GM23338 (cell line): ENCODE results near the gene ZNF212. TPM values are rescaled to one million over a fixed set of nuclear protein-coding genes. Genes with fewer than 3 reads are reported as not detected.

ENCODE experiments used
- ATAC-seq: fragments of 200-7000 bp; cut with Tn5 transposase; 3 replicates; pipeline ENCODE4 v1.9.1; 2020
- DNase-seq: peaks from one replicate; pipeline ENCODE4 v3.0.0-alpha.2; 2015; ENCODE audit warnings: low spot score
- H2AFZ ChIP-seq: fragments of 200-600 bp; sonication (generic); 2 replicates; pipeline ENCODE4 v1.8.0; 2016; ENCODE audit warnings: antibody characterized with exemption, mild to moderate bottlenecking, moderate library complexity
- H3F3A ChIP-seq: fragments of 200-600 bp; sonication (generic); replicated peaks from 2 replicates; pipeline ENCODE4 v1.8.0; 2017; ENCODE audit warnings: antibody characterized with exemption, mixed run types, low read depth
- H3K27ac ChIP-seq: fragments of 200-600 bp; sonication (generic); 2 replicates; pipeline ENCODE4 v1.6.1; 2016; ENCODE audit warnings: low read depth
- H3K27me3 ChIP-seq: fragments of 200-600 bp; sonication (generic); 2 replicates; pipeline ENCODE4 v1.8.0; 2016; ENCODE audit warnings: mild to moderate bottlenecking, mixed run types, moderate library complexity; ENCODE audit not compliant: insufficient read depth
- H3K36me3 ChIP-seq: fragments of 200-600 bp; sonication (generic); 2 replicates; pipeline ENCODE4 v1.8.0; 2016; ENCODE audit warnings: mild to moderate bottlenecking; ENCODE audit not compliant: insufficient read depth
- H3K4me1 ChIP-seq: fragments of 200-600 bp; sonication (generic); 2 replicates; pipeline ENCODE4 v1.8.0; 2016; ENCODE audit warnings: mild to moderate bottlenecking, moderate library complexity; ENCODE audit not compliant: insufficient read depth
- H3K4me2 ChIP-seq: fragments of 200-600 bp; sonication (generic); 2 replicates; pipeline ENCODE4 v1.7.1; 2017; ENCODE audit warnings: mixed run types
- H3K4me3 ChIP-seq: fragments of 200-600 bp; sonication (generic); 2 replicates; pipeline ENCODE4 v1.6.1; 2016; ENCODE audit warnings: mixed run types
- H3K79me2 ChIP-seq: fragments of 200-600 bp; sonication (generic); replicated peaks from 2 replicates; pipeline ENCODE4 v1.8.0; 2017; ENCODE audit warnings: mild to moderate bottlenecking; ENCODE audit not compliant: insufficient read depth
- H3K9me2 ChIP-seq: fragments of 200-600 bp; sonication (generic); 2 replicates; pipeline ENCODE4 v1.8.0; 2017; ENCODE audit not compliant: insufficient read depth
- H4K20me1 ChIP-seq: fragments of 200-600 bp; sonication (generic); replicated peaks from 2 replicates; pipeline ENCODE4 v1.8.0; 2017; ENCODE audit warnings: mild to moderate bottlenecking; ENCODE audit not compliant: insufficient read depth
- H3K27ac Mint-ChIP-seq: 2 replicates; pipeline ENCODE4 v1.8.0; 2020; ENCODE audit warnings: inconsistent platforms, mild to moderate bottlenecking, moderate library complexity, mixed read lengths
- H3K27me3 Mint-ChIP-seq: 3 replicates; pipeline ENCODE4 v1.8.0; 2022; ENCODE audit warnings: low read depth, mild to moderate bottlenecking, moderate library complexity, mixed read lengths, inconsistent platforms; ENCODE audit not compliant: insufficient read depth, poor library complexity
- H3K36me3 Mint-ChIP-seq: 3 replicates; pipeline ENCODE4 v1.8.0; 2021; ENCODE audit warnings: low read depth, mild to moderate bottlenecking, inconsistent platforms, moderate library complexity, mixed read lengths
- H3K4me1 Mint-ChIP-seq: 3 replicates; pipeline ENCODE4 v1.8.0; 2020; ENCODE audit warnings: mild to moderate bottlenecking, inconsistent platforms, mixed read lengths
- H3K4me3 Mint-ChIP-seq: 3 replicates; pipeline ENCODE4 v1.8.0; 2021; ENCODE audit warnings: moderate library complexity, mild to moderate bottlenecking, inconsistent platforms, mixed read lengths
- H3K9me3 Mint-ChIP-seq: 3 replicates; pipeline ENCODE4 v1.8.0; 2020; ENCODE audit warnings: moderate library complexity, mild to moderate bottlenecking, inconsistent platforms, mixed read lengths
- CREB1 ChIP-seq: fragments of 250-450 bp; sonication (Bioruptor Pico); IDR thresholded peaks from 2 replicates; pipeline ENCODE4 v1.5.0; 2020; ENCODE audit warnings: low read depth, mild to moderate bottlenecking, moderate library complexity
- EZH2 ChIP-seq: fragments of 200-600 bp; sonication (generic); IDR thresholded peaks from one replicate; pipeline ENCODE4 v1.8.0; 2017; ENCODE audit warnings: antibody characterized with exemption, mild to moderate bottlenecking, low read depth; ENCODE audit not compliant: unreplicated experiment
- EZH2phosphoT487 ChIP-seq: fragments of 200-600 bp; sonication (generic); IDR thresholded peaks from one replicate; pipeline ENCODE4 v1.8.1; 2018; ENCODE audit warnings: antibody characterized with exemption; ENCODE audit not compliant: unreplicated experiment
- JUNB ChIP-seq: IDR thresholded peaks from one replicate; pipeline ENCODE4 v1.6.1; 2016; ENCODE audit warnings: antibody characterized with exemption; ENCODE audit not compliant: unreplicated experiment
- NANOG ChIP-seq: IDR thresholded peaks from 2 replicates; pipeline ENCODE4 v1.6.1; 2016; ENCODE audit warnings: antibody characterized with exemption, borderline replicate concordance
- POLR2AphosphoS5 ChIP-seq: IDR thresholded peaks from 2 replicates; pipeline ENCODE4 v1.6.1; 2016; ENCODE audit warnings: antibody characterized with exemption, low read depth
- STAT1 ChIP-seq: IDR thresholded peaks from one replicate; pipeline ENCODE4 v1.6.1; 2016; ENCODE audit warnings: antibody characterized with exemption; ENCODE audit not compliant: unreplicated experiment
- ZNF114 ChIP-seq: fragments of 250-450 bp; sonication (Bioruptor Pico); IDR thresholded peaks from 2 replicates; pipeline ENCODE4 v1.5.0; 2020; ENCODE audit warnings: mild to moderate bottlenecking, moderate library complexity
- ZNF331 ChIP-seq: fragments of 250-450 bp; sonication (Bioruptor Pico); IDR thresholded peaks from 2 replicates; pipeline ENCODE4 v1.5.0; 2020; ENCODE audit warnings: low read depth, mild to moderate bottlenecking, moderate library complexity
- polyA plus RNA-seq: library from polyadenylated mRNA; unstranded; fragments of >200 nt; fragmentation: Nextera tagmentation; extraction: Ambion mirVana; gene quantifications from 2 replicates; pipeline ENCODE4 v1.2.1, GENCODE V29; 2016
- total RNA-seq: library from RNA; depleted of rRNA; stranded (reverse); fragments of >200 nt; shearing (Covaris generic); gene quantifications from 2 replicates; pipeline ENCODE4 v1.2.3, GENCODE V29; 2014
- TF ChIP-seq, protein P1 (sequence below): IDR thresholded peaks from one replicate; pipeline ENCODE4 v1.6.1; 2018; ENCODE audit warnings: antibody characterized with exemption; ENCODE audit not compliant: unreplicated experiment
- TF ChIP-seq, protein P2 (sequence below): fragments of 250-450 bp; sonication (Bioruptor Pico); IDR thresholded peaks from 2 replicates; pipeline ENCODE4 v1.5.0; 2020; ENCODE audit warnings: mild to moderate bottlenecking, moderate library complexity

The ZNF212 gene
- total and polyA plus RNA-seq, 2 experiments from 2014 or later, result 10.8 to 18.9 TPM

DNA sequence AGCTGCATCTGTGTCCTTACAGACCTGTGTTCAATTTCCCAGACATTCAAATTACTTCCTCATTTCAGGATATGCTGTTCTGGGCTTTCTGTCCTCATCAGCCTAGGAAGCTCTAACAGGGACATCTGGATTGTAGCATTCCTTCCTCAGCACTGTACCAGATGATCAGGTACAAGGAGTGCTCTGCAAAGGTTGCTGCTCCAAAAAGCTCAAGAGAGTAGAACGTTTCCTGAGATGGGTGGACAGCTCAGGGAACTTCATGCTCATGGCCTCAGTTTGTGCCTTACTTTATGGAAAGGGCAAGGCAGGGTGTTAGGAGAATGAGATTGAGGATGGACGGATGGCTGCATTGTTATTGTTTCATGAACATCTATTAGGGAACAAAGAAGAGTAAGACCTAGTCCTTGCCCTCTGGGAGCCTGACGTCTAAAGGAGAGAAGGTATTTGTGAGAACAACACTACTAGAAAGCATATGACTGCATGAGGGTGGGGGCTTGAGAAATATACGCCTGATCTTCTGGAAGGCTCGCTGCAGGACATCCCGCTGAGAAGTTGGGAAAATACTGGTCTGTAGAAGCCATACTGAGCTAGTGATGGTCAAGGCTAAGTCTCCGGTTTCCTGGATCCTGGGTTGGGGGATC, 10.5 kb upstream of the ZNF212 start:
- Mint-ChIP-seq H3K36me3 (peaks cover 15% of the 10 kb centered on the region; the same call in 2 of the 3 replicates), H3K4me3 (no peak overlapping the region)

DNA sequence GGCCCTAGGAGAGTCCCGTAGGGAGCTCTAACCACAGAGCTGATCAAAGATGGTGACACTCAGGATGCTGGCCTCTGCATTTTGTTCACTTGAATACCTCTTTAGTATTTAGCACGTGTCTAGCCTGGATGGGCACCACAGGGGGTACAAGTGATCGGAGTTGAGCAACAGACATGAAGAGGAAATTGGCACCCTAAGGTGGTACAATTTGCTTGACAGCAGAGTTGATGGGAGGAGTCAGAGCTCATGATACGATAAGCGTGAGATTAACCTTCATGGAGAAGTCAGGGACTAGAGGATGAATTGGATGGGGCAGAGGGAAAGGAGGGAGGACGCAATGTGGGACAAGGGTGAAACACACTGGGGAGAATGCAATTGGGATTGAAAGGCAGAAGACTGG, 9.9 kb upstream of the ZNF212 start:
- Histone ChIP-seq H3K4me3 (no peak overlapping the region), H2AFZ (no peak overlapping the region), H4K20me1 (no peaks in the 10 kb centered on the region; the same call in 1 of the 2 replicates), H3K4me2 (no peak overlapping the region), H3K4me1 (no peaks in the 10 kb centered on the region), H3K9me2 (no peaks in the 10 kb centered on the region), H3K79me2 (no peaks in the 10 kb centered on the region), H3K27me3 (no peaks in the 10 kb centered on the region), H3K27ac (no peak overlapping the region), H3F3A (peaks cover 5% of the 10 kb centered on the region; the same call in 1 of the 2 replicates), H3K36me3 (no peaks in the 10 kb centered on the region)
- no peak overlapping the region for H3K27ac Mint-ChIP-seq
- H3K27me3 Mint-ChIP-seq, result peaks cover 16% of the 10 kb centered on the region
- ATAC-seq, result no peak; the same call in 2 of the 3 replicates
- no peak overlapping the region for H3K4me3 Mint-ChIP-seq
- H3K4me1 Mint-ChIP-seq, result peaks cover 3% of the 10 kb centered on the region; the same call in 1 of the 3 replicates
- TF ChIP-seq EZH2 (no peak), EZH2phosphoT487 (no peak), ZNF114 (CRISPR knock-in tag) (no peak), JUNB (no peak), NANOG (no peak), ZNF331 (CRISPR knock-in tag) (no peak), STAT1 (no peak)
- TF ChIP-seq, protein P1, sequence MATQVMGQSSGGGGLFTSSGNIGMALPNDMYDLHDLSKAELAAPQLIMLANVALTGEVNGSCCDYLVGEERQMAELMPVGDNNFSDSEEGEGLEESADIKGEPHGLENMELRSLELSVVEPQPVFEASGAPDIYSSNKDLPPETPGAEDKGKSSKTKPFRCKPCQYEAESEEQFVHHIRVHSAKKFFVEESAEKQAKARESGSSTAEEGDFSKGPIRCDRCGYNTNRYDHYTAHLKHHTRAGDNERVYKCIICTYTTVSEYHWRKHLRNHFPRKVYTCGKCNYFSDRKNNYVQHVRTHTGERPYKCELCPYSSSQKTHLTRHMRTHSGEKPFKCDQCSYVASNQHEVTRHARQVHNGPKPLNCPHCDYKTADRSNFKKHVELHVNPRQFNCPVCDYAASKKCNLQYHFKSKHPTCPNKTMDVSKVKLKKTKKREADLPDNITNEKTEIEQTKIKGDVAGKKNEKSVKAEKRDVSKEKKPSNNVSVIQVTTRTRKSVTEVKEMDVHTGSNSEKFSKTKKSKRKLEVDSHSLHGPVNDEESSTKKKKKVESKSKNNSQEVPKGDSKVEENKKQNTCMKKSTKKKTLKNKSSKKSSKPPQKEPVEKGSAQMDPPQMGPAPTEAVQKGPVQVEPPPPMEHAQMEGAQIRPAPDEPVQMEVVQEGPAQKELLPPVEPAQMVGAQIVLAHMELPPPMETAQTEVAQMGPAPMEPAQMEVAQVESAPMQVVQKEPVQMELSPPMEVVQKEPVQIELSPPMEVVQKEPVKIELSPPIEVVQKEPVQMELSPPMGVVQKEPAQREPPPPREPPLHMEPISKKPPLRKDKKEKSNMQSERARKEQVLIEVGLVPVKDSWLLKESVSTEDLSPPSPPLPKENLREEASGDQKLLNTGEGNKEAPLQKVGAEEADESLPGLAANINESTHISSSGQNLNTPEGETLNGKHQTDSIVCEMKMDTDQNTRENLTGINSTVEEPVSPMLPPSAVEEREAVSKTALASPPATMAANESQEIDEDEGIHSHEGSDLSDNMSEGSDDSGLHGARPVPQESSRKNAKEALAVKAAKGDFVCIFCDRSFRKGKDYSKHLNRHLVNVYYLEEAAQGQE, result no peak
- TF ChIP-seq, protein P2, sequence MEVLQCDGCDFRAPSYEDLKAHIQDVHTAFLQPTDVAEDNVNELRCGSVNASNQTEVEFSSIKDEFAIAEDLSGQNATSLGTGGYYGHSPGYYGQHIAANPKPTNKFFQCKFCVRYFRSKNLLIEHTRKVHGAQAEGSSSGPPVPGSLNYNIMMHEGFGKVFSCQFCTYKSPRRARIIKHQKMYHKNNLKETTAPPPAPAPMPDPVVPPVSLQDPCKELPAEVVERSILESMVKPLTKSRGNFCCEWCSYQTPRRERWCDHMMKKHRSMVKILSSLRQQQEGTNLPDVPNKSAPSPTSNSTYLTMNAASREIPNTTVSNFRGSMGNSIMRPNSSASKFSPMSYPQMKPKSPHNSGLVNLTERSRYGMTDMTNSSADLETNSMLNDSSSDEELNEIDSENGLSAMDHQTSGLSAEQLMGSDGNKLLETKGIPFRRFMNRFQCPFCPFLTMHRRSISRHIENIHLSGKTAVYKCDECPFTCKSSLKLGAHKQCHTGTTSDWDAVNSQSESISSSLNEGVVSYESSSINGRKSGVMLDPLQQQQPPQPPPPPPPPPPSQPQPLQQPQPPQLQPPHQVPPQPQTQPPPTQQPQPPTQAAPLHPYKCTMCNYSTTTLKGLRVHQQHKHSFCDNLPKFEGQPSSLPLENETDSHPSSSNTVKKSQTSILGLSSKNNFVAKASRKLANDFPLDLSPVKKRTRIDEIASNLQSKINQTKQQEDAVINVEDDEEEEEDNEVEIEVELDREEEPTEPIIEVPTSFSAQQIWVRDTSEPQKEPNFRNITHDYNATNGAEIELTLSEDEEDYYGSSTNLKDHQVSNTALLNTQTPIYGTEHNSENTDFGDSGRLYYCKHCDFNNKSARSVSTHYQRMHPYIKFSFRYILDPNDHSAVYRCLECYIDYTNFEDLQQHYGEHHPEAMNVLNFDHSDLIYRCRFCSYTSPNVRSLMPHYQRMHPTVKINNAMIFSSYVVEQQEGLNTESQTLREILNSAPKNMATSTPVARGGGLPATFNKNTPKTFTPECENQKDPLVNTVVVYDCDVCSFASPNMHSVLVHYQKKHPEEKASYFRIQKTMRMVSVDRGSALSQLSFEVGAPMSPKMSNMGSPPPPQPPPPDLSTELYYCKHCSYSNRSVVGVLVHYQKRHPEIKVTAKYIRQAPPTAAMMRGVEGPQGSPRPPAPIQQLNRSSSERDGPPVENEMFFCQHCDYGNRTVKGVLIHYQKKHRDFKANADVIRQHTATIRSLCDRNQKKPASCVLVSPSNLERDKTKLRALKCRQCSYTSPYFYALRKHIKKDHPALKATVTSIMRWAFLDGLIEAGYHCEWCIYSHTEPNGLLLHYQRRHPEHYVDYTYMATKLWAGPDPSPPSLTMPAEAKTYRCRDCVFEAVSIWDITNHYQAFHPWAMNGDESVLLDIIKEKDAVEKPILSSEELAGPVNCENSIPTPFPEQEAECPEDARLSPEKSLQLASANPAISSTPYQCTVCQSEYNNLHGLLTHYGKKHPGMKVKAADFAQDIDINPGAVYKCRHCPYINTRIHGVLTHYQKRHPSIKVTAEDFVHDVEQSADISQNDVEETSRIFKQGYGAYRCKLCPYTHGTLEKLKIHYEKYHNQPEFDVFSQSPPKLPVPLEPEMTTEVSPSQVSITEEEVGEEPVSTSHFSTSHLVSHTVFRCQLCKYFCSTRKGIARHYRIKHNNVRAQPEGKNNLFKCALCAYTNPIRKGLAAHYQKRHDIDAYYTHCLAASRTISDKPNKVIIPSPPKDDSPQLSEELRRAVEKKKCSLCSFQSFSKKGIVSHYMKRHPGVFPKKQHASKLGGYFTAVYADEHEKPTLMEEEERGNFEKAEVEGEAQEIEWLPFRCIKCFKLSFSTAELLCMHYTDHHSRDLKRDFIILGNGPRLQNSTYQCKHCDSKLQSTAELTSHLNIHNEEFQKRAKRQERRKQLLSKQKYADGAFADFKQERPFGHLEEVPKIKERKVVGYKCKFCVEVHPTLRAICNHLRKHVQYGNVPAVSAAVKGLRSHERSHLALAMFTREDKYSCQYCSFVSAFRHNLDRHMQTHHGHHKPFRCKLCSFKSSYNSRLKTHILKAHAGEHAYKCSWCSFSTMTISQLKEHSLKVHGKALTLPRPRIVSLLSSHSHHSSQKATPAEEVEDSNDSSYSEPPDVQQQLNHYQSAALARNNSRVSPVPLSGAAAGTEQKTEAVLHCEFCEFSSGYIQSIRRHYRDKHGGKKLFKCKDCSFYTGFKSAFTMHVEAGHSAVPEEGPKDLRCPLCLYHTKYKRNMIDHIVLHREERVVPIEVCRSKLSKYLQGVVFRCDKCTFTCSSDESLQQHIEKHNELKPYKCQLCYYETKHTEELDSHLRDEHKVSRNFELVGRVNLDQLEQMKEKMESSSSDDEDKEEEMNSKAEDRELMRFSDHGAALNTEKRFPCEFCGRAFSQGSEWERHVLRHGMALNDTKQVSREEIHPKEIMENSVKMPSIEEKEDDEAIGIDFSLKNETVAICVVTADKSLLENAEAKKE (CRISPR knock-in tag), result no peak
- H3K9me3 Mint-ChIP-seq, result no peaks in the 10 kb centered on the region
- no peak for DNase-seq
- H3K36me3 Mint-ChIP-seq, result peaks cover 15% of the 10 kb centered on the region; the same call in 2 of the 3 replicates

More for the DNA sequence above, 10.5 kb upstream of the ZNF212 start:
- no peaks in the 10 kb centered on the region for H3K36me3 ChIP-seq
- H3K79me2 ChIP-seq, result no peaks in the 10 kb centered on the region
- peaks cover 3% of the 10 kb centered on the region; the same call in 1 of the 3 replicates for H3K4me1 Mint-ChIP-seq
- H3K27ac Mint-ChIP-seq, result no peak overlapping the region
- H3K4me1 ChIP-seq, result no peaks in the 10 kb centered on the region
- H4K20me1 ChIP-seq, result no peaks in the 10 kb centered on the region; the same call in 1 of the 2 replicates
- no peaks in the 10 kb centered on the region for H3K27me3 ChIP-seq
- H3K4me2 ChIP-seq, result no peak overlapping the region
- no peaks in the 10 kb centered on the region for H3K9me2 ChIP-seq
- H3K27me3 Mint-ChIP-seq, result peaks cover 16% of the 10 kb centered on the region
- no peak overlapping the region for H3K27ac ChIP-seq
- DNase-seq (no peak), ATAC-seq (no peak)
- no peaks in the 10 kb centered on the region for H3K9me3 Mint-ChIP-seq
- H3F3A ChIP-seq, result peaks cover 5% of the 10 kb centered on the region; the same call in 1 of the 2 replicates
- TF ChIP-seq EZH2phosphoT487 (no peak), POLR2AphosphoS5 (0 out of 2 replicates have a peak, but pooled peaks have one; percentile 20), CREB1 (CRISPR knock-in tag) (no peak), NANOG (no peak)
- H3K4me3 ChIP-seq, result no peak overlapping the region
- no peak overlapping the region for H2AFZ ChIP-seq
